RWPE2 (cell line): ENCODE measurements around the gene NAB1.

Source experiments
- ATAC-seq: fragments of 200-7000 bp; cut with Tn5 transposase; 3 replicates; pipeline ENCODE4 v1.9.1; 2021; ENCODE audit warnings: low read depth
- DNase-seq: peaks from one replicate; pipeline ENCODE4 v3.0.0-alpha.2; 2020; ENCODE audit warnings: low spot score
- H3K27ac ChIP-seq: fragments of 450-650 bp; 2 replicates; pipeline ENCODE4 v1.5.1; 2017; ENCODE audit warnings: mild to moderate bottlenecking; ENCODE audit not compliant: poor library complexity, severe bottlenecking
- H3K27me3 ChIP-seq: fragments of 250-450 bp; sonication (Bioruptor Pico); 2 replicates; pipeline ENCODE4 v1.5.1; 2021; ENCODE audit warnings: mild to moderate bottlenecking, moderate library complexity; ENCODE audit not compliant: insufficient read depth, poor library complexity, severe bottlenecking
- H3K36me3 ChIP-seq: fragments of 250-450 bp; sonication (Bioruptor Pico); 2 replicates; pipeline ENCODE4 v1.5.1; 2020; ENCODE audit warnings: low read depth, mild to moderate bottlenecking, moderate library complexity
- H3K4me1 ChIP-seq: fragments of 250-450 bp; sonication (Bioruptor Pico); 2 replicates; pipeline ENCODE4 v1.5.1; 2021; ENCODE audit warnings: mild to moderate bottlenecking, moderate library complexity; ENCODE audit not compliant: insufficient read depth, poor library complexity, severe bottlenecking
- H3K4me3 ChIP-seq: fragments of 250-450 bp; sonication (Bioruptor Pico); 2 replicates; pipeline ENCODE4 v1.5.1; 2021; ENCODE audit warnings: mild to moderate bottlenecking, moderate library complexity; ENCODE audit not compliant: severe bottlenecking
- H3K9me3 ChIP-seq: fragments of 250-450 bp; sonication (Bioruptor Pico); 2 replicates; pipeline ENCODE4 v1.5.1; 2021; ENCODE audit warnings: mild to moderate bottlenecking, moderate library complexity; ENCODE audit not compliant: severe bottlenecking
- CTCF ChIP-seq: fragments of 450-650 bp; IDR thresholded peaks from one replicate; pipeline ENCODE4 v1.5.1; 2017; ENCODE audit warnings: mild to moderate bottlenecking, moderate library complexity; ENCODE audit not compliant: poor library complexity, severe bottlenecking

The NAB1 gene

GRCh38 chr2:190655113-190655512, 6.2 kb downstream of the NAB1 start:
- Histone ChIP-seq H3K27ac (no peak overlapping the region), H3K4me1 (peaks cover 22% of the 10 kb centered on the region), H3K27me3 (no peaks in the 10 kb centered on the region), H3K9me3 (no peaks in the 10 kb centered on the region), H3K36me3 (peaks cover 19% of the 10 kb centered on the region), H3K4me3 (no peak overlapping the region)
- DNase-seq = no peak
- ATAC-seq = no peak
- no peak for TF ChIP-seq CTCF

DNA sequence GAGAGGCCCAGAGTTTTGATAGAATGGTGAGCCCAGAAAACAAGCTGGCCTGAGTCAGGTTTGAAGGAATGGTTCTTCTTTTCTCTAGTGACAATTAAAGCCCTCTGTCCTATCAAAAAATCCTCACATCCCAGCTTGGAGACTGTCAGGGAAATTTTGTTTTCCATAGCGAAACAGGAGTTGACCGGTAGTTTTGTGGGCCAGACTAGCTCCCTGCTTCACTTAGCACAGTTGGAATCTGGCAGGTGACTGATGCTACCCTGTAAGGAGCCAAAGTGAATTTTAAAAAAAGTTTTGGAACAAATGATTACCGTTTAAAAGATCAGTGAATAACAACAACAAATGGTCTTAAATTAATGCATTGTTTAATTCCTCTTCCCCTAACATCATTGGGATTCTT, 6.7 kb downstream of the NAB1 start:
- Histone ChIP-seq H3K4me3 (no peak overlapping the region), H3K36me3 (peaks cover 23% of the 10 kb centered on the region), H3K4me1 (peaks cover 22% of the 10 kb centered on the region), H3K27ac (no peak overlapping the region), H3K9me3 (no peaks in the 10 kb centered on the region), H3K27me3 (no peaks in the 10 kb centered on the region)
- no peak for ATAC-seq
- DNase-seq = no peak
- TF ChIP-seq CTCF = no peak

- H3K36me3 ChIP-seq = peaks cover 25% of the 10 kb centered on the region
- no peaks in the 10 kb centered on the region for H3K9me3 ChIP-seq
- no peak for TF ChIP-seq CTCF
- no peak for DNase-seq
- no peak for ATAC-seq
- H3K4me3 ChIP-seq = no peak overlapping the region
- peaks cover 16% of the 10 kb centered on the region for H3K4me1 ChIP-seq
- no peak overlapping the region for H3K27ac ChIP-seq
- no peaks in the 10 kb centered on the region for H3K27me3 ChIP-seq
Observed at GRCh38 chr2:190656301-190656700, 7.4 kb downstream of the NAB1 start.

- H3K27me3 ChIP-seq = no peaks in the 10 kb centered on the region
- H3K4me1 ChIP-seq = peaks cover 8% of the 10 kb centered on the region
- no peak overlapping the region for H3K4me3 ChIP-seq
- no peak for DNase-seq
- no peak for ATAC-seq
- peaks cover 31% of the 10 kb centered on the region for H3K36me3 ChIP-seq
- no peaks in the 10 kb centered on the region for H3K9me3 ChIP-seq
- no peak overlapping the region for H3K27ac ChIP-seq
- no peak for TF ChIP-seq CTCF
Observed at GRCh38 chr2:190657474-190658255, 8.8 kb downstream of the NAB1 start.

DNA sequence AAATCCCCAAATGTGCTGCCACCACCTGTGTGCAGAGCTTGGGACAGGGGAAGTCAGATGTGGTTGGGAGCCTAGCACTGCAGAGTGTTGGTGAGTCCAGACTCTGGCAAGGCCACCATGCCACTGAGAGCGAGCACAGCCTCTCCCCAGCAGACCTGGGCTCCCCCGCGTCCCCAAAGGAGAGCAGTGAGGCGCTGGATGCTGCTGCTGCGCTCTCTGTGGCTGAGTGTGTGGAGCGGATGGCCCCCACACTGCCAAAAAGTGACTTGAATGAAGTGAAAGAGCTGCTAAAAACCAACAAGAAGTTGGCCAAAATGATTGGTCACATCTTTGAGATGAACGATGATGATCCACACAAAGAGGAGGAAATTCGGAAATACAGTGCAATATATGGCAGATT, 10.7 kb downstream of the NAB1 start:
- ATAC-seq (no peak), DNase-seq (no peak)
- Histone ChIP-seq H3K27me3 (no peaks in the 10 kb centered on the region), H3K36me3 (peaks cover 41% of the 10 kb centered on the region), H3K4me1 (no peaks in the 10 kb centered on the region), H3K9me3 (no peaks in the 10 kb centered on the region), H3K4me3 (no peak overlapping the region), H3K27ac (no peak overlapping the region)
- no peak for TF ChIP-seq CTCF
